Measurements from ENCODE around the gene HARBI1. TPM values are rescaled to one million over a fixed set of nuclear protein-coding genes. Genes with fewer than 3 reads are reported as not detected.

HARBI1 gene
- total RNA-seq: 4.3 TPM

DNA sequence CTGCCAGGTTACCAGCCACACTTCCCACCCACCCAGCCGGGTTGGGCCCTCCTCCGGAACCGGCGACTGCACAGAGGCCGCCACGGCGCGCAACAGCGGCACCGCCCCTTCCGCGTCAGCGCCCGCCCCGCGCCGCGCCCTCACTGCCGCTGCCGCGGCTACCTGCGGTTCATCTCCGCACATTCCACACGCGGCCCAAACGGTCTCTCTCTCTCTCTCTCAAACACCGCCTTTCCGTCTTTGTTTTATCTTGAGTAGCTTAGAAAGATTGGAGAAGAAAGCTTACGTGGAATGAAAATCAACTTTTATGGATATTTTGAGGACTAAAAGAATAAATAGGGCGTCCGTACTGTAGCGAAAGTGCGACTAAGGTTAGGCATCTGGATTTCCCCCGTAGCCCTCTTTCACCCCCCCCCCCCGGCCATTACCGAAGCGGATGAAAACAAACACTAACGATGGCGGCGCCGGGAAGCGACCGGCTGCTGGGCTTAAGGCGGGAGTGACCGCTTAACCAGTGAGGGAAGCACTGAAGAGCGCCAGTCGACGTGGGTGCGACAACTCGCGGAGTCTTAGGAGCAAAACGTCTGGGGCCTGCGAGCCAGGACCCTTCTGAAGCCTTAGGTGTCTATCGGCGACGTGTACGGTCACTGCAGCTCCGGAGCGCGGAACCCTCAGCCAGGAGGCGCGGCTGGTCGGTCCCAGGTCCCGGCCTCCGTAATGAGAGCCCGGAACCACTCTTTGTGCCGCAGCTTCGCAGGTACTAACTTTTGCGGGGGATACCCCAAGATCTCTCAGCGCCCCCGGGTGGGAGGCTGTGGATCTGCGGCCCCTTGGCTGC lies at the start of gene HARBI1, which contains the start of gene ATG13:
TSS of gene HARBI1 (minus strand) at position 94 of the 838 bp plus-strand sequence. CDS start 990 bp downstream, outside the sequence.
TSS of gene ATG13 (plus strand) at position 420 of the 838 bp plus-strand sequence. CDS start 26,739 bp downstream, outside the sequence.
- intact Hi-C loops (cut with DNase I): loop anchor here (10.0 kb wide), 1 partner anchor 233 kb away; the partner anchor contains the start of gene MDK
- ATAC-seq (peak; percentile 98), DNase-seq (ENCODE audit: low spot score) (peak; percentile 92)

GRCh38 chr11:46666516-46666915 lies 49.5 kb upstream of the HARBI1 start:
- DNase-seq (ENCODE audit: low spot score): no peak
- intact Hi-C loops (cut with DNase I): no loop called here
- peak; percentile 95 for ATAC-seq

- no peak for ATAC-seq
- intact Hi-C loops (cut with DNase I): no loop called here
- DNase-seq (ENCODE audit: low spot score): no peak
Observed at GRCh38 chr11:46665356-46665755, 48.3 kb upstream of the HARBI1 start.

GRCh38 chr11:46664612-46665011 lies 47.6 kb upstream of the HARBI1 start:
- ATAC-seq (no peak), DNase-seq (ENCODE audit: low spot score) (no peak)
- intact Hi-C loops (cut with DNase I): no loop called here

DNA sequence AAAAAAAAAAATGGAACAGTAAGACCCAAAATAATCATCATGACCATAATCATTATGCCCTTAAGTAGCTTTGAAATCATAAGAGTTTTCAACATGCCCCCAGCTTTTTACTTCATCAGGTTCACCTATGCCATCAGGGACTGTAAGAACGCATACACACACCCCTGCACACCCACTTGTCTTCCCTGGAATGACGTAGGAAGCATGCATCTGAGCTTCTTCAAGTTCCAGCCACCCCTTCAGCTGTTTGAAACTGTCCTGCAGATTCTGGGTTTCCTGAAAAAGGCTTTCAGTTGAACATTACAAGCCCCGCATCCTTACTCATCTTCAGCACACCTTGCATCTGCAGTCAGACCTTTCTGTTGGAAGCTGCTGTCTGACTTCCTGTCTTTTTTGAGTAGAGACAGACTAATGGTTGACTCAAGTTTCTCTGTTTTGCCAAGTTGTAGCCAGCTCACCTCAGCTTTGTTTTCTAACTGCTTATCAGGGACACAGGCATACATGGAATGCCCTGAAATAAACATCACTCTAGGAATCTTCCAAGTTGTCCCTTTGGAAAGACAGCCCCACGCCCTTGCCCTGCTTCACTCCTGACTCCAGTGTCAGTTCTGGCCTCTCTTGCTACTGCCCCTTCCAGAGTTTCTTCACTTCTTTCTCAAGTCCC lies 46.4 kb upstream of the HARBI1 start:
- DNase-seq (ENCODE audit: low spot score): no peak
- no peak for ATAC-seq
- intact Hi-C loops (cut with DNase I): no loop called here

DNA sequence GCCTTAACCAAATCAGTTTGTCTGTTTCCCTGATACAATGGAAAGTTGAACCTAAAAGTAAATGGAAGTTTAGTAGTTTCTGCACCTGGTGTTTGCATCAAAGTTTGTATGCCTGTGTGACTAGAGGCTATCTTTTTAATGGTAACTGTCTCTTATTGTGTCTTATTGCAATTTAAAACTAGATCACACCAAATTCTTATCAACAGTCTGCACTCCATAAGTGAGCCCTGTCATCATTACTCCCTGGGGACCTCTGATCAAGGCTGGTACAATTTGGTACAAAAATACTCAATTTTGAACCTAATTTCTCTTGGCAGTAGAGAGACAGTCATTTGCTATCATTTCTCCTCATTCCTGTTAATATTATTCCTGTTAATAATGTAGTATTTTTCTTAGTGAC lies 45.3 kb upstream of the HARBI1 start:
- no peak for ATAC-seq
- DNase-seq (ENCODE audit: low spot score): no peak
- intact Hi-C loops (cut with DNase I): no loop called here

DNA sequence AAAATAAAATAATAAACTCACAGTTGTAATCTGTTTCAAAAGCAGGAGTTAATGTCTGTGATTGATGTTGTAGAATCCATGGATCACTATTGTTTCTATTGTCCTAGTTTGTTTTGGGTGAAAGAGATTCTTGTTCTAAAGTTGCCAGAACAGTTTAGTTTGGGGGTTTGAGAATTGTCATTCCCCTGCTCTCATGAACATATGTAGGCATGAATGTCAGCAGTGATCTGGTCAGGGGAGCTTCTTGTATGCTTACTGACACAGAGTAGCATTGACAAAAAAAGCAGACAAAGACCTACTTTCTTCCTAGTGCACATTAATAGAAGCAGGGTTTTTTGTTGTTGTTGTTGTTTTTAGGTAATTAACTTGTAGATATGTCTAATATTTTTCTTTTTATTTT lies 44.8 kb upstream of the HARBI1 start:
- ATAC-seq: no peak
- no peak for DNase-seq (ENCODE audit: low spot score)

GRCh38 chr11:46659908-46660307 lies 42.9 kb upstream of the HARBI1 start:
- intact Hi-C loops (cut with DNase I): no loop called here
- peak; percentile 85 for ATAC-seq
- no peak for DNase-seq (ENCODE audit: low spot score)

More for the DNA sequence above, 44.8 kb upstream of the HARBI1 start:
- intact Hi-C loops (cut with DNase I): no loop called here

DNA sequence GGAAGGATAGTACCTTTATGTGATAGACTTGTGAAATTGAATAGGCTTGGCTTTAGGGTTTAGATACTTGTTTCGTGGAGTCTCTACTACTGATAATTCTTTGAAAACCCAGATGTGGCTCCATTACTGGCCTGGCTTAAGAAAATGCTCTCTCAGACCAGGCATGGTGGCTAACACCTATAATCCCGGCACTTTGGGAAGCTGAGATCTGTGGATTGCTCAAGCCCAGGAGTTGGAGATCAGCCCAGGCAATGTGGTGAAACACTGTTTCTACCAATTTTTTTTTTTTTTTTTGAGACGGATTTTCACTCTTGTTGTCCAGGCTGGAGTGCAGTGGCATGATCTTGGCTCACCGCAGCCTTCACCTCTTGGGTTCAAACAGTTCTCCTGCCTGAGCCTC lies 41.2 kb upstream of the HARBI1 start:
- intact Hi-C loops (cut with DNase I): no loop called here
- ATAC-seq (peak; percentile 77), DNase-seq (ENCODE audit: low spot score) (no peak)

GRCh38 chr11:46657186-46657585 lies 40.2 kb upstream of the HARBI1 start:
- DNase-seq (ENCODE audit: low spot score) (no peak), ATAC-seq (no peak)
- intact Hi-C loops (cut with DNase I): no loop called here

GRCh38 chr11:46655631-46656030 lies 38.6 kb upstream of the HARBI1 start:
- DNase-seq (ENCODE audit: low spot score) (no peak), ATAC-seq (no peak)
- intact Hi-C loops (cut with DNase I): no loop called here

- DNase-seq (ENCODE audit: low spot score) (peak; percentile 71), ATAC-seq (peak; percentile 97)
- intact Hi-C loops (cut with DNase I): no loop called here
Observed at GRCh38 chr11:46649180-46649738, 32.2 kb upstream of the HARBI1 start.

- intact Hi-C loops (cut with DNase I): no loop called here
- DNase-seq (ENCODE audit: low spot score) (no peak), ATAC-seq (no peak)
Observed at GRCh38 chr11:46643986-46644385, 27.0 kb upstream of the HARBI1 start.

DNA sequence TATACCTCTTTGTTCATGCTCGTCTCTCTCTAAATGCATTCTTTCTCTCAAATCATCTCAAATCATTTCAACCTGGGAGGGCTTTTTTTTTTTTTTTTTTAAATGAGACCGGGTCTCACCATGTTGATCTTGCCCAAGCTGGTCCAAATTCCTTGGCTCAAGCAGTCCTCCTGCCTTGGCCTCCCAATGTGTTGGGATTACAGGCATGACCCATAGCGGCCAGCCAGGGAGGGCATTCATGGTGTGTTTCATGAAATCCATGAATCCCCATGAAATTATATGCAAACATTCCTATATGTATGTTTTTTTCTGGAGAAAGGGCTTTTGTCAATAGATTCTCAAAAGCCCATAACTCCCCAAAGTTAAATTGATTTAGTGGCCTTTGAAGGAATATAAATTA lies 26.5 kb upstream of the HARBI1 start:
- ATAC-seq: no peak
- intact Hi-C loops (cut with DNase I): no loop called here
- DNase-seq (ENCODE audit: low spot score): no peak

- ATAC-seq (no peak), DNase-seq (ENCODE audit: low spot score) (no peak)
- intact Hi-C loops (cut with DNase I): no loop called here
Observed at GRCh38 chr11:46642627-46643335, 25.8 kb upstream of the HARBI1 start.

GRCh38 chr11:46641639-46642038 lies 24.6 kb upstream of the HARBI1 start:
- intact Hi-C loops (cut with DNase I): no loop called here
- ATAC-seq (no peak), DNase-seq (ENCODE audit: low spot score) (no peak)

DNA sequence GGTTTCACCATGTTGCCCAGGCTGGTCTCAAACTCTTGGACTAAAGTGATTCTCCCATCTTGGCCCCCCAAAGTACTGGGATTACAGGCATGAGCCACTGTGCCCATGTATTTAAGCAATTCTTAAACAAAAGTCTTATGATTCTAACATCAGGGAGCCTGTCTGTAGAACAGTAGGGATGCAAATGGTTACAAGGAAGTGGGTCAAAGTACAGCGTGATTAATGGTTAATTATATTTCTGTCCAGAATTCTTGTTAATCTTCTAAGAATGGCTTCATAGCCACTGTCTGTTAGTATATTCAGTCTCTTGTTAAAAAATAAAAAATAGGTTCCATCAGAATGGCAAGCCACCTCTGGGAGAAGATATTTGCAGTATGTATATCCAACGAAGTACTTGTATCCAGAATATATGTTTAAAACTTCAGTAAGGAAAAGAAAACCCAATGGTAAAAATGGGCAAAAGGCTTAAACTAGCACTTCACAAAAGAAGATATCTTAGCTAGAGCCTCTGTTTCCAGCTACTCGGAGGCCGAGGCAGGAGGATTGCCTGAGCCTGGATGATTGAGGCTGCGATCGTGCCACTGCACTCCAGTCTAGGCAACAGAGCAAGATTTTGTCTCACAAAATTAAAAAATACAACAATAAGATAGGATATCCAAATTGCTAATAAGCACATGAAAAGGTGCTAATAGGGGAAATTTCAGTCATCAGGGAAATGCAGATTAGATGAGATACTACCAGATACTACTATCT lies 23.2 kb upstream of the HARBI1 start:
- no peak for DNase-seq (ENCODE audit: low spot score)
- ATAC-seq: no peak
- intact Hi-C loops (cut with DNase I): no loop called here

- intact Hi-C loops (cut with DNase I): no loop called here
- DNase-seq (ENCODE audit: low spot score) (no peak), ATAC-seq (no peak)
Observed at GRCh38 chr11:46639197-46639839, 22.3 kb upstream of the HARBI1 start.

All from sciatic nerve (tissue), 2 donors.